Measurements from ENCODE around the gene SEPTIN2. TPM values are rescaled to one million over a fixed set of nuclear protein-coding genes. Genes with fewer than 3 reads are reported as not detected.
A peak's percentile ranks its signal among the peaks of the same experiment; 100 is the strongest.

SEPTIN2 gene
- total RNA-seq, 3 donors from 2014 or later (not counting 1 experiment from before 2014, with no cell fraction given) = 275 to 315 (median 275) TPM

DNA sequence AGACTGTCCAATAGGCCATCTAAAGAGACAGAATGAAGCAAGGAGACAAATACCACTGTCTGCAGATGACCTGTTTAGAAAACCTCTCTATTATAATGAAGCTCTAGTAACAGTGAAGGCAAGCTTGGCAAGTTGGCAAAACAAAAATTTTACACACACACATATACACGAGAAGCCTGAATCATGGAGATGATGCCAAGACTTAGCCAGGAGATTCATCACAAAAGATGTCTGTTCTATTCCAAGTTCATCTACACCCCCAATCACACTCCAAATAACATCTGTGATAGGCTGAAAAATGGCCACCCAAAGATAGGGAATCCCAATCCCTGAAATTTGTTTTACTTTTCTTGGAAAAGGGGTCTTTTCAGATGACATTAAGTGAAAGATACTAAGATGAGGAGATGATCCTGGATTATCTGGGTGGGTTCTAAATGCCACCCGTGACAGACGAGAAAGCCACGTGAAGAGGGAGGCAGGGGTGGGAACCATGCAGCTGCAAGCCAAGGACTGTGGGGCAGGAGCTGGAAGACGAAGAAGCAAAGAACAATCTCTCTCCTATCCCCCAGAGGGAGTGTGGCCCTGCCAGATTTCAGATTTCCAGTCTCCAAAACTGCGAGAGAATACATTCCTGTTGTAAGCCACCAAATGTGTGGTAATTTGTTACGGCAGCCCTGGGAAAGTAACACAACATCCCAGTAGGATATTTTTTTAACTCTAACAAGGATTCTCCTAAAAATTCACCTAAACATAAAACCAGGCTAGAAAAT, 20.2 kb upstream of the SEPTIN2 start:
- ATAC-seq (no peak), DNase-seq (no peak)
- TF ChIP-seq, protein P1, sequence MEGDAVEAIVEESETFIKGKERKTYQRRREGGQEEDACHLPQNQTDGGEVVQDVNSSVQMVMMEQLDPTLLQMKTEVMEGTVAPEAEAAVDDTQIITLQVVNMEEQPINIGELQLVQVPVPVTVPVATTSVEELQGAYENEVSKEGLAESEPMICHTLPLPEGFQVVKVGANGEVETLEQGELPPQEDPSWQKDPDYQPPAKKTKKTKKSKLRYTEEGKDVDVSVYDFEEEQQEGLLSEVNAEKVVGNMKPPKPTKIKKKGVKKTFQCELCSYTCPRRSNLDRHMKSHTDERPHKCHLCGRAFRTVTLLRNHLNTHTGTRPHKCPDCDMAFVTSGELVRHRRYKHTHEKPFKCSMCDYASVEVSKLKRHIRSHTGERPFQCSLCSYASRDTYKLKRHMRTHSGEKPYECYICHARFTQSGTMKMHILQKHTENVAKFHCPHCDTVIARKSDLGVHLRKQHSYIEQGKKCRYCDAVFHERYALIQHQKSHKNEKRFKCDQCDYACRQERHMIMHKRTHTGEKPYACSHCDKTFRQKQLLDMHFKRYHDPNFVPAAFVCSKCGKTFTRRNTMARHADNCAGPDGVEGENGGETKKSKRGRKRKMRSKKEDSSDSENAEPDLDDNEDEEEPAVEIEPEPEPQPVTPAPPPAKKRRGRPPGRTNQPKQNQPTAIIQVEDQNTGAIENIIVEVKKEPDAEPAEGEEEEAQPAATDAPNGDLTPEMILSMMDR (IDR thresholded peaks at IDR 0.05) = no peak
- Histone ChIP-seq H3K4me3 (ENCODE audit: low read length) (no peak overlapping the region), H3K27me3 (ENCODE audit: control insufficient read depth, insufficient read depth, low read length) (no peaks in the 10 kb centered on the region), H3K4me1 (ENCODE audit: control insufficient read depth, insufficient read depth, low read length) (peaks cover 13% of the 10 kb centered on the region), H3K27ac (ENCODE audit: low read length) (no peak overlapping the region), H3K36me3 (ENCODE audit: control insufficient read depth, insufficient read depth, low read length) (peaks cover 3% of the 10 kb centered on the region), H3K9me3 (ENCODE audit: control insufficient read depth, insufficient read depth, low read length) (no peaks in the 10 kb centered on the region)
- H3K27ac Mint-ChIP-seq = no peak overlapping the region
- H3K9me3 Mint-ChIP-seq = no peaks in the 10 kb centered on the region
- no peaks in the 10 kb centered on the region for H3K27me3 Mint-ChIP-seq (ENCODE audit: low read depth in 2 of 2)
- 94% methylated on average over 7 of the region's 7 CpGs for WGBS (ENCODE audit: insufficient coverage)
- H3K36me3 Mint-ChIP-seq = no peaks in the 10 kb centered on the region
- no peak overlapping the region for H3K4me3 Mint-ChIP-seq
- intact Hi-C loops (cut with micrococcal nuclease) = no loop called here
- peaks cover 50 to 65% of the 10 kb centered on the region in 2 donors for H3K4me1 Mint-ChIP-seq

GRCh38 chr2:241296767-241297166, 19.0 kb upstream of the SEPTIN2 start:
- Mint-ChIP-seq H3K27me3 (ENCODE audit: low read depth in 2 of 2) (no peaks in the 10 kb centered on the region), H3K27ac (peak overlapping the region; percentile 9 to 12), H3K36me3 (no peaks in the 10 kb centered on the region), H3K4me3 (no peak overlapping the region), H3K4me1 (peaks cover 38 to 55% of the 10 kb centered on the region in 2 donors), H3K9me3 (no peaks in the 10 kb centered on the region)
- intact Hi-C loops (cut with micrococcal nuclease) = no loop called here
- H3K27ac ChIP-seq (ENCODE audit: low read length) = no peak overlapping the region
- TF ChIP-seq, protein P1 (IDR thresholded peaks at IDR 0.05) = no peak
- peaks cover 3% of the 10 kb centered on the region for H3K36me3 ChIP-seq (ENCODE audit: control insufficient read depth, insufficient read depth, low read length)
- H3K9me3 ChIP-seq (ENCODE audit: control insufficient read depth, insufficient read depth, low read length) = no peaks in the 10 kb centered on the region
- peaks cover 13% of the 10 kb centered on the region for H3K4me1 ChIP-seq (ENCODE audit: control insufficient read depth, insufficient read depth, low read length)
- no peak for ATAC-seq
- 99% methylated on average over 8 of the region's 8 CpGs for WGBS (ENCODE audit: insufficient coverage)
- no peak for DNase-seq
- H3K27me3 ChIP-seq (ENCODE audit: control insufficient read depth, insufficient read depth, low read length) = no peaks in the 10 kb centered on the region
- no peak overlapping the region for H3K4me3 ChIP-seq (ENCODE audit: low read length)

- Mint-ChIP-seq H3K27ac (peak overlapping the region; percentile 49 to 67), H3K4me1 (peaks cover 47 to 56% of the 10 kb centered on the region in 2 donors), H3K9me3 (no peaks in the 10 kb centered on the region), H3K36me3 (no peaks in the 10 kb centered on the region), H3K4me3 (peak overlapping the region; percentile 45), H3K27me3 (ENCODE audit: low read depth in 2 of 2) (no peaks in the 10 kb centered on the region)
- Histone ChIP-seq H3K4me3 (ENCODE audit: low read length) (no peak overlapping the region), H3K9me3 (ENCODE audit: control insufficient read depth, insufficient read depth, low read length) (no peaks in the 10 kb centered on the region), H3K27ac (ENCODE audit: low read length) (no peak overlapping the region), H3K27me3 (ENCODE audit: control insufficient read depth, insufficient read depth, low read length) (no peaks in the 10 kb centered on the region), H3K36me3 (ENCODE audit: control insufficient read depth, insufficient read depth, low read length) (peaks cover 3% of the 10 kb centered on the region), H3K4me1 (ENCODE audit: control insufficient read depth, insufficient read depth, low read length) (peaks cover 30% of the 10 kb centered on the region)
- TF ChIP-seq, protein P1 (IDR thresholded peaks at IDR 0.05) = no peak
- ATAC-seq (peak in 2 of 3 donors; percentile 34 to 58), DNase-seq (peak in 1 of 2 donors; percentile 69)
- 26% methylated on average over 5 of the region's 5 CpGs for WGBS (ENCODE audit: insufficient coverage)
- intact Hi-C loops (cut with micrococcal nuclease) = no loop called here
Measured at GRCh38 chr2:241298673-241299072, 17.1 kb upstream of the SEPTIN2 start.
